GM21526 (cell line): ENCODE measurements around the gene MATR3.
A peak's percentile ranks its signal among the peaks of the same experiment; 100 is the strongest.
"Not testable (repeated sequence)": the region's sequence is repeated elsewhere in the genome, so short reads cannot be mapped to it uniquely, and the experiment has no call there.

Experiments
- ATAC-seq: cut with Tn5 transposase; IDR thresholded peaks from one replicate; pipeline ENCODE4 v1.9.1; 2021; ENCODE audit warnings: moderate library complexity; ENCODE audit not compliant: unreplicated experiment, low FRiP score

The MATR3 gene, protein sequence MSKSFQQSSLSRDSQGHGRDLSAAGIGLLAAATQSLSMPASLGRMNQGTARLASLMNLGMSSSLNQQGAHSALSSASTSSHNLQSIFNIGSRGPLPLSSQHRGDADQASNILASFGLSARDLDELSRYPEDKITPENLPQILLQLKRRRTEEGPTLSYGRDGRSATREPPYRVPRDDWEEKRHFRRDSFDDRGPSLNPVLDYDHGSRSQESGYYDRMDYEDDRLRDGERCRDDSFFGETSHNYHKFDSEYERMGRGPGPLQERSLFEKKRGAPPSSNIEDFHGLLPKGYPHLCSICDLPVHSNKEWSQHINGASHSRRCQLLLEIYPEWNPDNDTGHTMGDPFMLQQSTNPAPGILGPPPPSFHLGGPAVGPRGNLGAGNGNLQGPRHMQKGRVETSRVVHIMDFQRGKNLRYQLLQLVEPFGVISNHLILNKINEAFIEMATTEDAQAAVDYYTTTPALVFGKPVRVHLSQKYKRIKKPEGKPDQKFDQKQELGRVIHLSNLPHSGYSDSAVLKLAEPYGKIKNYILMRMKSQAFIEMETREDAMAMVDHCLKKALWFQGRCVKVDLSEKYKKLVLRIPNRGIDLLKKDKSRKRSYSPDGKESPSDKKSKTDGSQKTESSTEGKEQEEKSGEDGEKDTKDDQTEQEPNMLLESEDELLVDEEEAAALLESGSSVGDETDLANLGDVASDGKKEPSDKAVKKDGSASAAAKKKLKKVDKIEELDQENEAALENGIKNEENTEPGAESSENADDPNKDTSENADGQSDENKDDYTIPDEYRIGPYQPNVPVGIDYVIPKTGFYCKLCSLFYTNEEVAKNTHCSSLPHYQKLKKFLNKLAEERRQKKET

DNA sequence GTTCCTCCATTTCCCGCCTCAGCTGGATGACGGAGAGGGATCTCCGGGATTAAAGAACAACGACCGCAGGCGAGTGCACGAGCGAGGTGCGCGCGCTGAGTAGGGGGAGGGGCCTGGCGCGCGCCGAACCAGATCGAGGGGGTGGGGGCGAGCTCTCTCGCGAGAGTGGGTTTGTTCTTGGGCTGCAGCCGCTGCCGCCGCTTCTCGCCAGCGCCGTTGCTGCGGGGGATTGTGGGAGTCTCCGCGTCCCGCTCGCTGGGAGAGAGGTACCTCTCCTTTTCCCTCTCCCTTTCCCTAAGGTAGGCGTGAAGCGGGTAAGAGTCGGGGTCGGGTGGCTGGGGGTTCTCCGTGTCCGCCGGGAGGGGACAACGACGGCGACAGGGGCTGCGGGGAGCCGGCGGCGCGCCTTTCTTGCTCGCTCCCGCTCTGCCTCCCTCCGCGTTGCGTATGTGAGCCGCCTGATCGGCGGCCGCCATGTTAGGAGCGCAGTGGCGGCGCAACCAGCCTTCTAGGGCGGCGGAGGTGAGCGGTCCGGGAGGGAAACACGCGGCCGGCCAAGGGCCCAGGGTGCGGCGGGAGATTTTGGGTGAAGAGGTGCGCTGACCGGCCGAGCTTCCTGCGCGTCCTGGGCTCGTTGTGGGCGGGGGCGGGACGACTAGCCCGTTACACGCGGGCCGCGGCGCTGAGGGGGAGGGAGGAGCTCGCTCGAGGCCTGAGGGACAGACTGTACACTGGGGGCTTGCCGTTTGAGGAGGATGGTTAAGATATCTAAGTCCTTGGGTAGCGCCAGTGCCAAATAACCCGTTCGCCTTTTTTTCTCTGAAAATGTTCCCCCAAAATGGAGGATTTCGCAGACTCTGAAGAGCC, at the start of gene MATR3:
Gene MATR3, plus strand, starts transcription at position 234 of the 867 bp plus-strand sequence. CDS start 13,676 bp downstream, outside the sequence.
- ATAC-seq = peak; percentile 67

- no peak for ATAC-seq
Measured at GRCh38 chr5:139245637-139246339, 47.8 kb upstream of the MATR3 start.

- ATAC-seq = no peak
Measured at GRCh38 chr5:139246394-139246793, 47.1 kb upstream of the MATR3 start.

GRCh38 chr5:139248826-139249453, 44.6 kb upstream of the MATR3 start:
- ATAC-seq = no peak

DNA sequence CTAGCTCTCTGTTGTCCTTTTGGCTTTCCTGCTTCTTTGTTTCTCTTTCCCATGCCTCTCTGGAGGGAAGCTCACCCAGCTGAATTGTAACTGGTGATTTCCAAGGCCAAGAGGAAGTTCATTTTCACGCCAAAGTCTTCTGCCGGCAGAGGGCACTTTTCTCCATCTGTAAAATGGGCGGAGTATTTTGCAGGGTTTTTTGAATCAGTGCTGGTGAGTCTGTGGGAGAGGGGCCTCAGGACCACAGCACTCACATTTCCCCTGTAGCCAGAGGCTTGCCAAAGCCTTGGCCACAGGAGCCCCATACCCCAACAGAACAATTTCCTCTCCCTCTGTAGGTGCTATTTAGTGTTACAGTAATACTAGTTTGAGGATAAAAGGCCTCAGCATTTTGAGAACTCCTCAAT, 42.3 kb upstream of the MATR3 start:
- no peak for ATAC-seq

DNA sequence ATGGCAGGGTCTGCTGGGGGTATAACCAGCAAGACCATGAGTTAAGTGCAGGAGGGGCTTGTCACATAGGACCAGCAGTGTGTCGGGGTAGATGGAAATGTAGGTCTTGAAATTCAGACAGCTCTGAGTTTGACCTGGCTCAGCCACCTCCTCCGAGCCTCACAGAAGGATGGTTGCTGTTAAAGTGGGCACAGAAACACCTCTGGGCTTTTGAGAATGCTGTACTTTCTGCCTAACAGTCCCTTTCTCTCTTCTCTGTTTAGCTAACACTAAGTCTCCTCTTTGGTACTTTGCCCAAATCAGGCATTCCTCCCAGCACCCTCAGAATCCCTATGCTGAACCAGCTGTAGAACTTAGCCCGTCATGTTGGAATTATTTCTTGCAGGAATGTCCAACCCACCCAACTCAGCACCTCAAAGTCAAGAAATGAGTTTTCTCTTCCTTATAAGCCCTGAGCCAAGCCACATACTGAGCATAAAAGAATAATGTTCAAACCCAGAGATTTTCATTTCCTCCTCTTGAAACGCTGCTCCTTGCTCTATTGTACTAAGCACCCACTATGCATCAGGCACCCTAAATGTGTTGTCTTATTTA, 41.7 kb upstream of the MATR3 start:
- no peak for ATAC-seq

- no peak for ATAC-seq
Measured at GRCh38 chr5:139253115-139253514, 40.4 kb upstream of the MATR3 start.

DNA sequence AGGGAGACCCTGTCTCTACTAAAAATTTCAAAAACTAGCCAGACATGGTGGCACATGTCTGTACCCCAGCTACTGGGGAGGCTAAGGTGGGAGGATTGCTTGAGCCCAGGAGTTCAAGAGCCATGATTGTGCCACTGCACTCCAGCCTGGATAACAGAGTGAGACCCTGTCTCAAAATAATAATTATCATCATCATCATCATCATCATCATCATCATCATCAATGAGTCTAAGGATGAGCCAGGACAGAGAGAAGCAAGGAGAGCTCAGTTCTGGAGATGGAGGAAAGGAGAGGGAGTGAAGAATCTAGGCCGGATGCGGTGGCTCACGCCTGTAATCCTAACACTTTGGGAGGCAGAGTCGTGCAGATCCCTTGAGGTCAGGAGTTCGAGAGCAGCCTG, 36.7 kb upstream of the MATR3 start:
- no peak for ATAC-seq

DNA sequence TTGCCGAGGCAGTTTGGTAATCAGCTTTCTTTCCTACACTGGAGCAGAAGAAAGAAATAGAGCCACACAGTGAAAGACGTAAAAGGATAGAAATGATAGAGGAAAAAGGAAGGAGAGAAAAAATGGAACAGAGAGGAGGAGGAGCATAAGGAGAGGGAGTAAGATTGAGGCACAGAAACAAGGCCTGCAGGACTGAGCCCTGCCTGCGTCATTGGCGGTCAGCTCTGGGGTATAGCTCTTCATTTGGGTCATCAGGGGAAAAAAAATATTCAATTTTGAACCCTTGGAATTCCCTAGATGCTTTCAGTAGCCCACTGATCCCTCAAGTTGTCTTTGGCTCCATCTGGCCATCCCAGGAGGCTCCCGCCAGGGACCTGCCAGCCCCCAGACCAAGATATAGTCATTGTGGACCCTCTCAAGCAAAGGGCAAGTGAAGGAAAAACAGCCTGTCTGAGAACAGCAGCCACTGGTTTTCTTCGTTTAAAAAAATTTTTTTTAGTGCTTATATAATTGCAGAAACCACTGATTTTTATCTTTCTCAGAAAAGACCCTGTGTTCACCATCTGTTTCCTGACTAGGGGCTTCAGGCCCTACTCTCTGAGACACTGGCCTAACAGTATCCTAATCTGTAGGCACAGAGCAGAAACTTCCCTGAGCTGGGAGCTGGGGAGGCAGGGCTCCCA, 31.3 kb upstream of the MATR3 start:
- ATAC-seq = no peak

- no peak for ATAC-seq
Measured at GRCh38 chr5:139262742-139263445, 30.6 kb upstream of the MATR3 start.

DNA sequence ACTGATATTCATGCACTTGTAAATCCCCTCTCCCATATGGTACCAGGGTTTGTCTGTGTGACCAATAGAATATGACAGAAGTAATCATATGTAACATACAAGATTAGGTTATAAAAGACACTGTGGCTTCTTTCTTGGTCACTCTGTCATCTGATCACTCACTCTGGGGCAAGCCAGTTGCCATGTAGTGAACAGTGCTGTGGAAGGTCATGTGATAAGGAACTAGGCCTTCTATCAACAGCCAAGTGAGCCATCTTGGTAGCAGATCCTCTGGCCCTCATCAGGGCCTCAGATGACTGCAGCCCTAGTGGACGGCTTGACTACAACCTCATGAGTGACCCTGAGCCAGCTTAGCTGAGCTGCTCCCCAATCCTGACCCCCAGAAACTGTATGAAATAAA, 30.0 kb upstream of the MATR3 start:
- no peak for ATAC-seq

GRCh38 chr5:139263946-139264345, 29.6 kb upstream of the MATR3 start:
- no peak for ATAC-seq

DNA sequence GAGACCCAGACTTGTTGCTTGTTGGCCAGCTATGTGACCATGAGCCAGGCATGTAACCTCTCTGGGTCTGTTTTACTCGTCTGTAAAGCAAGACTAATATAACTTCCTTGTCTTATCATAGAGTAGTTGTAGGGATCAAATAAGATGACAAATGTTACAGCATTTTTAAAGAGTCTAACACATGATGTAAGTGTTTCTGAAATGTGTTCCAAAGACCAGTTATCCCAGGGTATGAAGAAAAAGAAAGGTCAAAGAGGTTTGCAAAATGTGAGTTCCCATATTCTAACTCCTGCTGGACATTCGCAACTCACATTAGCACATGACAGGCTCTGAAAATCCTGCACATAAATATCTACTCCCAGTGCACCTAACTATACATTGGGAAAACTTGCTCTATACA, 28.5 kb upstream of the MATR3 start:
- ATAC-seq = no peak

- ATAC-seq = no peak
Measured at GRCh38 chr5:139266236-139266635, 27.3 kb upstream of the MATR3 start.

DNA sequence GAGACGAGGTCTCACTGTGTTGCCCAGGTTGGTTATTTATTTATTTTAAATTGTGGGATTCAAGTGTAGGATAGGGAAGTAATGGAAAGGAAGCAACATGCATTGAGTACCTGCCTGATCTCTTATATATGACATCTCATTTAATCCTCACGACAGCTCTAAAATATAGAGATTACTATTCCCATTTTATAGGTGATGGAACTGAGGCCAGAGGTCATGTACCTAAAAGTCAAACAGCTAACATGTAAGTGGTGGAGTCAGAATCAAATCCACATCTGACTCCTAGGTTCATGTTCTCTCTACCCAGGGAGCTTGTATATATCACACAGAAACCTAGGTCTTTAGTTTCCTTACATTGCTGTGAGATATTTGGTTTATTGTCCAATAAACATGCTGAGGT, 26.1 kb upstream of the MATR3 start:
- ATAC-seq = no peak

- no peak for ATAC-seq
Measured at GRCh38 chr5:139268364-139269202, 25.0 kb upstream of the MATR3 start.

DNA sequence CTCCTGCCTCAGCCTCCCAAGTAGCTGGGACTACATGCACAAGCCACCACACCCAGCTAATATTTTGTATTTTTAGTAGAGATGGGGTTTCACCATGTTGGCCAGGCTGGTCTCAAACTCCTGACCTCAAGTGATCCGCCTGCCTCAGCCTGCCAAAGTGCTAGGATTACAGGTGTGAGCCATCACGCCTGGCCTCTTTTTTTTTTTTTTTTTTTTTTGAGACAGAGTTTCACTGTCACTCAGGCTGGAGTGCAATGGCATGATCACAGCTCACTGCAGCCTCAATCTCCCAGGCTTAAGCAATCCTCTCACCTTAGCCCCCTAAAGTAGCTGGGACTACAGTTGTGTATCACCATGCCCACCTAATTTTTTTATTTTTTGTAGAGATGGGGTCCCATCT, 22.8 kb upstream of the MATR3 start:
- ATAC-seq = not testable (repeated sequence)
